ENCODE results near the gene MMADHC.

- TF ChIP-seq, protein P1, sequence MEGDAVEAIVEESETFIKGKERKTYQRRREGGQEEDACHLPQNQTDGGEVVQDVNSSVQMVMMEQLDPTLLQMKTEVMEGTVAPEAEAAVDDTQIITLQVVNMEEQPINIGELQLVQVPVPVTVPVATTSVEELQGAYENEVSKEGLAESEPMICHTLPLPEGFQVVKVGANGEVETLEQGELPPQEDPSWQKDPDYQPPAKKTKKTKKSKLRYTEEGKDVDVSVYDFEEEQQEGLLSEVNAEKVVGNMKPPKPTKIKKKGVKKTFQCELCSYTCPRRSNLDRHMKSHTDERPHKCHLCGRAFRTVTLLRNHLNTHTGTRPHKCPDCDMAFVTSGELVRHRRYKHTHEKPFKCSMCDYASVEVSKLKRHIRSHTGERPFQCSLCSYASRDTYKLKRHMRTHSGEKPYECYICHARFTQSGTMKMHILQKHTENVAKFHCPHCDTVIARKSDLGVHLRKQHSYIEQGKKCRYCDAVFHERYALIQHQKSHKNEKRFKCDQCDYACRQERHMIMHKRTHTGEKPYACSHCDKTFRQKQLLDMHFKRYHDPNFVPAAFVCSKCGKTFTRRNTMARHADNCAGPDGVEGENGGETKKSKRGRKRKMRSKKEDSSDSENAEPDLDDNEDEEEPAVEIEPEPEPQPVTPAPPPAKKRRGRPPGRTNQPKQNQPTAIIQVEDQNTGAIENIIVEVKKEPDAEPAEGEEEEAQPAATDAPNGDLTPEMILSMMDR (IDR thresholded peaks at IDR 0.05): no peak
- no peak for TF ChIP-seq POLR2A (IDR thresholded peaks at IDR 0.05)
- TF ChIP-seq EP300 (IDR thresholded peaks at IDR 0.05): no peak
Measured at GRCh38 chr2:149552226-149552625, 35.3 kb downstream of the MMADHC start.
